ENCODE results near the gene DYNC1LI2.
A peak's percentile ranks its signal among the peaks of the same experiment; 100 is the strongest.

The DYNC1LI2 gene

DNA sequence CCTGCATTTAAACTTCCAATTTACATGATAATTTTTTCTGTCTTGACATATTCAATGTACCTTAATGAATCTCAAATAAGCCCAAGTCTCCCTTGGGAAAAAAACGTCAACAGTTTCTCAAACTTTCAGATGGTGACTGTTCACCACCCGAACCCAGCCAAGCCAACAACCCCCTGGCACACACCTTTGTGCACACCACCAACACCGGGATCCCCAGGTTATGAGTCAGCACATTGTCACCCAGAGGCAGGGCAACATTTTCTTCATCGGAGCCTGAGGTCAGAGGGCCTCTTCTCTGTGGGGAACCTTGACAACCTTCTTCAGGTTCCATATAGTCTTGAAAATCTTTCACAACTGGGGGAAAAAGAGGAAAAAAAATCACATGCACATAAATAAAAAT is 15.5 kb downstream of the DYNC1LI2 start:
- no peak for DNase-seq

DNA sequence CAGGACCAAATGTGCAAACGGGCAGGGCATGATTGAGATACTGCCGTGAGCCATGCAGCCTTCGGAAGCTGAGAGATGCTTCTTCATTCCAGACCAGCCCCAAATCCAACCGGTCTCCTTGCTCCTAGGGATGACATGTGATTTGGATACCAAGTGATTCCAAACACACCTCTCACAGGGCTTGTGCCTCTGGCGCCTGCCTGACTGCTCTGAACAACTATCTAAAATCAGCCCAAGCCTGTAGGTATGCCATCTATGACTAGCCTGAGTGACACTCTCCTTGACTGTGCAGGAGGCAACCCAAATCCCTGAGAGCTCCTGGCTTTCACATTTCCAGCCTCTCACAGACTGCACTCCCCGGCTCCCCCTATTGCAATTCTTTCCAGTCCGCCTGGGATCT is 20.3 kb downstream of the DYNC1LI2 start:
- DNase-seq = no peak

GRCh38 chr16:66728804-66729203 is 22.6 kb downstream of the DYNC1LI2 start:
- no peak for DNase-seq

GRCh38 chr16:66728117-66728787 is 23.2 kb downstream of the DYNC1LI2 start:
- peak; percentile 71 for DNase-seq

DNA sequence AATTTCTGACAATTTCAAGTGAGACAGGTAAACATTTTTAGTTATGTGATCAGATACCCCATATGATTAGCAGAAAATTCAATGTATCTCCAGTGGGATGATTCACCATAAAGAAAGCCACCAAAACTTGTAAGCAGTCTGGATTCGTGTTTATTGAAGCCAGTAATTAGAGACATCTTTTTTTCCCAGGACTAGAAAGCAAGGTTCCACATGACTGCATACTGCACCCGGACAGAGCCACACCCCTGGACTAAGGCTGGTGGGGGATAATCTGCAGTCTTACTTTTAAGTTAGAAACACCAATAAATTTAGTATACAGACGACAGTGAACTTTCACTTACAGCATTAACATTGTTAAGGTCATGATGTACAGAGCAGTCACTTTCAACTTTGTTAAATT is 30.6 kb downstream of the DYNC1LI2 start:
- no peak for DNase-seq

- DNase-seq = no peak
Measured at GRCh38 chr16:66719246-66719645, 32.2 kb downstream of the DYNC1LI2 start.

DNA sequence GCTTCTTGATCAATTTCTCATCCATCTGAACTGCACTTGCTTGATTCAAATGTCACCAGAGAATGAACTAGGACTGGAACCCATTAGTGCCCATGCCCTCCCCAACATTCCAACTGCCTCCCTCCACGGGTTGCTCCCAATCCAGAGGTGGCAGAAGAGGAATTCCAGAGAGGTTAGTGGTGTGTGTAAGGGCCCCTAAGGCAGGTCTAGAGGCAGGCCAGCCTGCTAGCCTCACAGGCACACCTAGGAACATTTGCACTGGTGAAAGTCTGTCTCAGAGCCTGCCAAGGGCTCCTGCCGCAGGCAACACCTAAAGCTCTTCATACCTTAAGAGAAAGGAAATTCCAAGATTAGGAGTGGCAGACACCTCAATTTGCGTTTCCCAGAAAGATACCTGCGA is 33.6 kb downstream of the DYNC1LI2 start:
- DNase-seq = no peak

DNA sequence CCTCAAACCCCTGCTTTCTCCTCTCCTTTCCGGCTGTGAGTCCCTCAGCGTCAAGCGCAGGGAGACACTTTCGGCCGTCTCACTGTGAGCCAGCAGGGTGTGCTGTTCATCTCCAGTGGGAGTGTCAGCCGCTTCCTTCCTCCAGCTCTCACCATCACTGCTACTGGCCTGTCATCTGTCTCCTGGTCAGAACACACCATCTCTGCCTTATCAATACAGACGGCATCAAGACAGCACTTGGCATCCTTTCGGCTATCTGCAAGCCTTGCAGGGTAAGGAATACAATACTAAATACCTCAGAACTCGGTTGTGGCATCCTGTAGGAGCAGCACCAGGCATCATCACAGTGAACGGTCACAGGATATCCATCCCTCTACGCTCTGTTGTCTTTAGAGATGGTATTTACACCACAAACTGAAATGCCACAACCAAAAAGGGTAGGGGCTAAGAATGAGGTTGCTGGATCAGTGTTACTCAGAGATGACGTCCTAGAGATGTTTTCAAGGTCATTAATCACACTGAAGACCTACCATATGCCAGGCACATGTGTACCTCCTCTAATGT is 34.2 kb downstream of the DYNC1LI2 start:
- DNase-seq = peak; percentile 36

DNA sequence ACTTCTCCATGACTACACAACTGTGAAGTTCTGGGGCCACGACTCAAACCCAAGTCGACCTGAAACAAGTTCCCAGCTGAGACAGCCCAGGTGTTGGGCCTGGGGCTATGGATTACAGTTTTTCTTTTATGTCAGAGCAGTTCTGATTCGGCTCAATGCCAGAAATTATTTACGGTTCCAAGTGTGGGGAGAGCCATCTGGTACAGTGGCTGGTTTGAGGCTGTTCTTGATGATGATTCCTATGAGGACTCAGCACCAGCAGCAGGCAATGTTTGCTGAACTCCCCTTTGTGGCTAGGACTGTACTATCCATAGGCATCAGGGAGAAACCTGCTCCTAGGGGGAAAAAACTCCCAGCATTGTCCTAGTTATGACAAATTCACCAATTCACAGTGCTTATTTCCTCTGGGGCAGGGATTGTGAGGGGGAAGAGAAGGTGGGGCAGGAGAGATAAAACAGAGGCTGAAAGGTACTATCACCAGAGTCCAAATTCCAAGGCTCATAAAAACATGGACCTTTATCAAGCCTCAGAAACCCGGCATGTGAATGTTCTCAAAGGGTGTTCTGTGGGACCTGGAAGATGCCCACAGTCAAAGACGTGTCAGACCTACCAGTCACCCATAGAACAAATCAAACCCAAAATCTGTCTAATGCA is 36.6 kb downstream of the DYNC1LI2 start:
- DNase-seq = no peak

GRCh38 chr16:66714062-66714461 is 37.3 kb downstream of the DYNC1LI2 start:
- no peak for DNase-seq

- no peak for DNase-seq
Measured at GRCh38 chr16:66713076-66713475, 38.3 kb downstream of the DYNC1LI2 start.

DNA sequence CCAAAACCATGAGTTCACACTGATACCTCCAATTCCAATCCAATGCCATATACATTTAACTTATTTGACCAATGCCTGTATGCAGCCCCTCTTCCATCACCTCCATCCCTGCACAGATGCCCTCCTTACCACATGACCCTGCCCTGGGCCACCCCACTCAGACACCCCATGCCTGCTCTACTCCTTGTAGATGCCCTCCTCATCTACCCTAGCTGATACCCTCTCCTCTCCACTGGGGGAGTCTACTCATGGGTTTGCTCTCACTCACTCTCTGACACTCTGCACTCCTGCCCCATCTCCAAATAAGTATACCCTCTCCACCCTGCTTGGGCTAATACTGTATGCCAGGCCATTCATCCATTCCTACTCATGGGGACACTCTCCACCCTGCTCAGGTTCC is 38.9 kb downstream of the DYNC1LI2 start:
- no peak for DNase-seq

GRCh38 chr16:66711581-66711980 is 39.8 kb downstream of the DYNC1LI2 start:
- DNase-seq = no peak

GRCh38 chr16:66706506-66706880 is 44.9 kb downstream of the DYNC1LI2 start:
- no peak for DNase-seq

DNA sequence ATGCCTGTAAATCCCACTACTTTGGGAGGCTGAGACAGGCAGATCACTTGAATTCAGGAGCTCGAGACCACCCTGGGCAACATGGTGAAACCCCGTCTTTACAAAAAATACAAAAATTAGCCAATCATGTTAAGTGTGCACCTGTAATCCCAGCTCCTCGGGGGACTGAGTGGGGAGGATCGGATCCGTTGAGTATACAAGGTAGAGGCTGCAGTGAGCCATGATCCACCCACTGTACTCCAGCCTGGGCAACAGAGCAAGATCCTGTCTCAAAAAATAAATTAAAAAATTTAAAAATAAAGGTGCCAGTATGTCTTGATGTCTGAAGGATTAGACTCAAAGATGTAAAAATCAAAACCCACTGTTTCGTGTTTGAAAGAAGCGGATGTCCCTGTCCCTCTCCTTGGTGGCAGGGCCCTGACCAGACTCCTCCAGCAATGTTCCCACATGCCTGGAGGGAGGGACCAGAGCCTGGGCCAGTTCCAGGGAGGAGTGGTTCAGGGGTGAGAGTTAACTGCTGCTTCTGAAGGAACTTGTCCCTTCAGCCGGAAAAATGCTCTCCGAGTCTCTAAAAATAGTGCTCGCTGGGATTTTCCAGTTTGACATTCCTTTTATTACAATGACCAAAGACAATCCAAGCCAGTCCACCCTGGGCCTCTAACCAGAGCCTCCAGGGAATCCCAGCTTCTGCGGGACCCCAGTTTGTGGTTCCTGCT is 45.5 kb downstream of the DYNC1LI2 start:
- no peak for DNase-seq

GRCh38 chr16:66703406-66704215 is 47.8 kb downstream of the DYNC1LI2 start:
- no peak for DNase-seq

DNA sequence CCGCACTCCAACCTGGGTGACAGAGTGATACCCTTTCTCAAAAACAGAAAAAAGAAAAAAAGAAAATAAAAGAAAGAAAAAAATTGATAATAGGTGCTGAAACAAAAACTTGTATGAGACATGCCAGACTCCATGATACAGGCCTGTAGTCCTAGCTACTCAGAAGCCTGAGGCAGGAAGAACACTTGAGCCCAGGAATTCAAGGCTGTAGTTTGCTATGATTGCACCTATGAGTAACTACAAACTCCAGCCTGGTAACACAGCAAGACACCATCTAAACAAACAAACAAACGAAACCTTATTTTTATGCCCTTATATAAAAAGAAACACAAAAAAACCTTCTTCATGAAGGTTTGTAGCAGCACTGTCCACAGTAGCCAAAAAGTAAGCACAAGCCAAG is 49.9 kb downstream of the DYNC1LI2 start:
- DNase-seq = no peak

DNA sequence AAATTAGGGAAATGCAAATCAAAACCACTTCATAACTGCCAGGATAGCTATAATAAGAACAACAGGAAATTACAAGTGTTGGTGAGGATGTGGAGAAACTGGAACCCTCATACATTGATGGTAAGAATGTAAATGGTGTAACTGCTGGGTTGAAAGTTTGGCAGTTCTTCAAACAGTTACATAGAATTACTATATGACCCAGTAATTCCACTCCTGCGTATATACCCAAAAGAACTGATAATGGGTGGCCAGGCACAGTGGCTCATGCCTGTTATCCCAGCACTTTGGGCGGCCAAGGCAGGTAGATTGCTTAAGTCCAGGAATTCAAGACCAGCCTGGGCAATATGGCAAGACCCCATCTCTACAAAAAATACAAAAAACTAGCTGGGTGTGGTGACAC is 50.4 kb downstream of the DYNC1LI2 start:
- no peak for DNase-seq

GRCh38 chr16:66699898-66700297 is 51.5 kb downstream of the DYNC1LI2 start:
- DNase-seq = no peak

DNA sequence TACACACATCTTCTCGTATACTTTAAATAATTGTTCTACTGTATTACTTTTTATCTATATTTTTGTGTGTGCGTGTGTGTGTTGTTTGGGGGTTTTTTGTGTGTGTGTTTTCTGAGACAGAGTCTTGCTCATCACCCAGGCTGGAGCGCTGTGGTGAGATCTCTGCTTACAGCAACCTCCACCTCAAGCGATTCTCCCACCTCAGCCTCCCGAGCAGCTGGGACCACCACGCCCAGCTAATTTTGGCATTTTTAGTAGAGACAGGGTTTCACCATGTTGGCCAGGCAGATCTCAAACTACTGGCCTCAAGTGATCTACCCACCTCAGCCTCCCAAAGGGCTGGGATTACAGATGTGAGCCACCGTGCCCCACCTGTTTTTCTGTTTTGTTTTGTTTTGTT is 53.4 kb downstream of the DYNC1LI2 start:
- DNase-seq = no peak

DNA sequence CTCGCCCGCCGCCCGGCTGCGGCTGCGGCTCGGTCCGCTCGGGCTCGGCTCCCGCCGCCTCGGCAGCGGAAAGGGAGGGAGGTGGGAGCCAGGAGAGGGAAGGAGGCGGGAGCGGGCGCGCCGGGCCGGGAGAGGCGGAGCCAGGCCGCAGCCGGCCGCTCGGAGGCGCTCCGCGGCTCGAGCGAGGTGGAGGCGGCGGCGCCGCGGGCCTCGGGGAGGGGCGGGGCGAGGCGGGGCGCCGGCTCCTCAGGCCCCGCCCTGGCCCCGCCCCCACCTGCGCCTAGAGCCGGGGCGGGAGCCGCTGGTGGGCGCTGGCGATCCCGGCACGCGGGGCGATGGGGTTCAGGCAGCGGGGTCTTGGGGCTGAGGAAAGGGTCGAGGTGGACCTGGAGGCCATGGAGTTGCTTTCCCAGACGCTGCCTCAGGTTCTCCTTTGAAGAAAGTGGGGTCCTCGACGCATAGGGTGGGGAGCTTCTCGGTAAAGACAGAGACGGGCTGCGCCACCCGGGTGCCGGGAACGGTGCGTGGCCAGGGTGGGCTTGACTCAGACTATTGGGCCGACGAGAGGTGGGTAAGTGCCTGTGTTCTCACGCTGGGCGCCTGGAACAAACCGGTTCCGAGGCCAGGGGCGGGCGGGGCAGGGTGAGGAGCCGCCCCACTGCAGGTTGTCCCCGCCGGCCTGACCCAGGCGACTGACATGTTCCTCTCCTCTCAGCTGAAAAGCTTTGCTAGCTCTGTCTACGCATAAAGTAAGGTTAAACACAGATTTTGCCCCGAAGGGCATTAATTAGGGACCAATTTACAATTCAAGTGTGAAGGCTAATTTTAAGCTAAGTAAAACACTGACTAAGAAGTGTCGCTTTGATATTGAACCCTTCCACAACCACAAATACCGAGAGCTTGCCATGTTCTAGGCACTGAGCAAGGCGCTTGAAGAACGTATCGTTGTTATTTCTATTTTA is 54.5 kb downstream of the DYNC1LI2 start, which contains the start of gene CMTM4:
CMTM4 (minus strand) TSS at position 75 of the 962 bp plus-strand sequence. CDS start 218 bp downstream, outside the sequence.
- peak; percentile 80 for DNase-seq

Data from HCEC 1CT (cell line).